Vagina (tissue), 2 donors: ENCODE data around the gene LINC01488. TPM values are rescaled to one million over a fixed set of nuclear protein-coding genes. Genes with fewer than 3 reads are reported as not detected.

Experiments
- DNase-seq, 2 donors: peaks; one replicate each; pipeline ENCODE4 v3.0.0-alpha.2; 2017; ENCODE audit errors: extremely low spot score in 2 of 2
- H3K27ac ChIP-seq: fragments of 200-600 bp; sonication (generic); one replicate; pipeline ENCODE4 v1.5.1; 2019
- H3K27me3 ChIP-seq: fragments of 200-600 bp; sonication (generic); one replicate; pipeline ENCODE4 v1.5.1; 2019
- H3K36me3 ChIP-seq, 2 donors: fragments of 200-600 bp; sonication (generic); one replicate each; pipeline ENCODE4 v1.5.1; 2017 to 2019
- H3K4me1 ChIP-seq: fragments of 200-600 bp; sonication (generic); one replicate; pipeline ENCODE4 v1.5.1; 2019
- H3K4me3 ChIP-seq, 2 donors: fragments of 200-600 bp; sonication (generic); 1 replicate in 1 of 2; 2 replicates in 1 of 2; pipeline ENCODE4 v1.5.1; 2016 to 2019
- H3K9me3 ChIP-seq: fragments of 200-600 bp; sonication (generic); one replicate; pipeline ENCODE4 v1.5.1; 2019
- POLR2A ChIP-seq, 2 donors: fragments of 450-650 bp; IDR thresholded peaks; one replicate each; pipeline ENCODE4 v1.6.1; 2017; ENCODE audit warnings: antibody characterized with exemption in 2 of 2, mild to moderate bottlenecking in 2 of 2, moderate library complexity in 2 of 2
- POLR2AphosphoS5 ChIP-seq, 2 donors: sonication (generic); formaldehyde crosslinking; IDR thresholded peaks; one replicate each; pipeline ENCODE4 v1.9.0; 2017; ENCODE audit warnings: antibody characterized with exemption in 2 of 2, mild to moderate bottlenecking in 2 of 2, low read depth in 1 of 2; ENCODE audit not compliant: insufficient read depth in 1 of 2
- intact Hi-C: fragments of 100-400 bp; cut with DNase I; formaldehyde crosslinking; loops from one replicate; pipeline ENCODE4 v1.15.1; 2023
- total RNA-seq: library from RNA; depleted of rRNA; stranded (reverse); fragments of >200 nt; gene quantifications from one replicate; pipeline ENCODE4 v1.2.3, GENCODE V29; 2016
- TF ChIP-seq, protein P1 (sequence below), 3 experiments: fragments of 450-650 bp in 2 of 3; fragments of 200-600 bp in 1 of 3; sonication (generic) in 1 of 3; IDR thresholded peaks; one replicate each; pipeline ENCODE4 v1.5.1; 2017 to 2019; ENCODE audit warnings: antibody characterized with exemption in 3 of 3, mild to moderate bottlenecking in 2 of 3, moderate library complexity in 2 of 3

Gene LINC01488
- total RNA-seq, 1 donor from 2014 or later: not detected

DNA sequence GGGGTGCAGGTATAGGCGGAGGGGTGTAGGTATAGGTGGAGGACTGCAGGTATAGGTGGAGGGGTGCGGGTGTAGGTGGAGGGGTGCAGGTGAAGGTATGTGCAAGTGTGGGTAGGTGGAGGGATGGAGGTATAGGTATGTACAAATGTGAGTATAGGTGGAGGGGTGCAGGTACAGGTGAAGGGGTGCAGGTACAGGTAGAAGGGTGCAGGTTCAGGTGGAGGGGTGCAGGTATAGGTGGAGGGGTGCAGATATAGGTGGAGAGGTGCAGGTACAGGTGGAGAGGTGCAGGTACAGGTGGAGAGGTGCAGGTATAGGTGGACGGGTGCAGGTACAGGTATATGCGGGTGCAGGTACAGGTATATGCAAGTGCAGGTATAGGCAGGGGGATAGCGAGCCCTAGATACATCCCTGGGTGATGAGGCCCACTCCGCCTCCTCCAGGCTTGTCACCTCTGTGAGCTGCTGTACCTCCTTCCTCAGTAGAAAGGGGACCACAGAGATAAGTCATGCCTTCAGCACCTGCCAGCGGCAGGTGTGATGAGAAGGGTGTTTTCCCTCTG is 17.2 kb downstream of the LINC01488 start:
- Histone ChIP-seq H3K4me1 (peaks cover 25% of the 10 kb centered on the region), H3K4me3 (no peak overlapping the region), H3K27me3 (no peaks in the 10 kb centered on the region), H3K9me3 (no peaks in the 10 kb centered on the region), H3K27ac (no peak overlapping the region), H3K36me3 (no peaks in the 10 kb centered on the region)
- TF ChIP-seq POLR2A (IDR thresholded peaks at IDR 0.05) (no peak), POLR2AphosphoS5 (IDR thresholded peaks at IDR 0.05; ENCODE audit: insufficient read depth in 1 of 2, low read depth in 1 of 2) (no peak)
- TF ChIP-seq, protein P1, sequence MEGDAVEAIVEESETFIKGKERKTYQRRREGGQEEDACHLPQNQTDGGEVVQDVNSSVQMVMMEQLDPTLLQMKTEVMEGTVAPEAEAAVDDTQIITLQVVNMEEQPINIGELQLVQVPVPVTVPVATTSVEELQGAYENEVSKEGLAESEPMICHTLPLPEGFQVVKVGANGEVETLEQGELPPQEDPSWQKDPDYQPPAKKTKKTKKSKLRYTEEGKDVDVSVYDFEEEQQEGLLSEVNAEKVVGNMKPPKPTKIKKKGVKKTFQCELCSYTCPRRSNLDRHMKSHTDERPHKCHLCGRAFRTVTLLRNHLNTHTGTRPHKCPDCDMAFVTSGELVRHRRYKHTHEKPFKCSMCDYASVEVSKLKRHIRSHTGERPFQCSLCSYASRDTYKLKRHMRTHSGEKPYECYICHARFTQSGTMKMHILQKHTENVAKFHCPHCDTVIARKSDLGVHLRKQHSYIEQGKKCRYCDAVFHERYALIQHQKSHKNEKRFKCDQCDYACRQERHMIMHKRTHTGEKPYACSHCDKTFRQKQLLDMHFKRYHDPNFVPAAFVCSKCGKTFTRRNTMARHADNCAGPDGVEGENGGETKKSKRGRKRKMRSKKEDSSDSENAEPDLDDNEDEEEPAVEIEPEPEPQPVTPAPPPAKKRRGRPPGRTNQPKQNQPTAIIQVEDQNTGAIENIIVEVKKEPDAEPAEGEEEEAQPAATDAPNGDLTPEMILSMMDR (IDR thresholded peaks at IDR 0.05): no peak
- intact Hi-C loops: no loop called here
- no peak for DNase-seq

DNA sequence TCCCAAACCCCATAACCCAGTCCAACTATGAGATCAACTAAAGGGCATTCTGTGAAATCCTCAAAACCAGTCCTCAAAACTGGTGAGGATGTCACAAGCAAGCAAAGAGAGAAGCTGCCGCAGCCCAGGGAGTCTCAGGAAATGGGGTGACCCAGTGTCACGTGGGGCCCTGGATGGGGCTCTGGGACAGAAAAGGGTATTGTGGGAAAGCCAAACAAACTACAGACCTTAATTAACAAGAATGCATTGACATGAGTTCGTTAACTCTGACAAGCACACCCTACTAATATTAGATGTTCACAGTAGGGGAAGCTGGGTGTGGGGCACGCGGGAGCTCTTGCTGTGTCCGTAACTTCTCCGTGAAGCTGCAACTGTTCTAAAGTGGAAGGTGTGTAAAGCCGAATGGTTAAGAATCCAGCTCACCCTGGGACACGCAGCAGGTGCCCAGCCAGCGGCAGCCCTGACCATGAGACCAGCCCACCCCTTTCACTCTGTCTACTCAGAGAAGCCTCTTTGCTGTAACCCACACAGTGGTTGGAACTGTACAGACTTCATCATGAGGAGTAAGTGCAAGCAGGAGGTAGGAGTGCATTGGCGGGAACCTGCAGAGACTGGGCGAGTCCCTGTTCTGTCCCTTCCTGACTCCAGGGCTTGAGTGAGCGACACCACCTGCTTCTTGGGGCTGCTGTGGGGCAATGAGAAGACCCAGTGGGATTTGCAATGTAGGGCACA is 17.9 kb downstream of the LINC01488 start:
- H3K4me1 ChIP-seq: peaks cover 25% of the 10 kb centered on the region
- no peak overlapping the region for H3K4me3 ChIP-seq
- H3K9me3 ChIP-seq: no peaks in the 10 kb centered on the region
- H3K27ac ChIP-seq: no peak overlapping the region
- intact Hi-C loops: no loop called here
- no peaks in the 10 kb centered on the region for H3K36me3 ChIP-seq
- no peak for DNase-seq
- no peaks in the 10 kb centered on the region for H3K27me3 ChIP-seq
- TF ChIP-seq POLR2A (IDR thresholded peaks at IDR 0.05): no peak
- TF ChIP-seq, protein P1 (IDR thresholded peaks at IDR 0.05): no peak
- TF ChIP-seq POLR2AphosphoS5 (IDR thresholded peaks at IDR 0.05; ENCODE audit: insufficient read depth in 1 of 2, low read depth in 1 of 2): no peak

DNA sequence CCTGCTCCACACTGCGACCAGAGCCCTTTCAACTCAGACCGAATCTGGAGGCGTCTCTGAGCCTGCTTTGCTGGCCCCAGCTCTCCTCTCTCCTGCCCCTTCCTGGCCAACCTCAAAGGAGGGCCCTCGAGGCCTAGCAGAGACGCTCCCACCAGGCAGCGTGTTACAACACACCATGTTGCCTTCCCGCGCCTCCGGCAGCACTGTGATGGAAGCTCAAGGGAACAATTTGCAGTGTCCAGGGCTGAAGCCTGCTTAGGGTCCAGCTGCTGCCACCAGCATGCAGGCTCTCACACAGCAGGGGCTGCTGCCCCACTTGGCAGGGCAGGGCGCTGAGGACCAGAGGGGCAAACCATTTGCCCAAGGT is 18.4 kb downstream of the LINC01488 start:
- intact Hi-C loops: no loop called here
- no peaks in the 10 kb centered on the region for H3K27me3 ChIP-seq
- peaks cover 25% of the 10 kb centered on the region for H3K4me1 ChIP-seq
- TF ChIP-seq, protein P1 (IDR thresholded peaks at IDR 0.05): no peak
- no peak for TF ChIP-seq POLR2A (IDR thresholded peaks at IDR 0.05)
- no peak for TF ChIP-seq POLR2AphosphoS5 (IDR thresholded peaks at IDR 0.05; ENCODE audit: insufficient read depth in 1 of 2, low read depth in 1 of 2)
- H3K9me3 ChIP-seq: no peaks in the 10 kb centered on the region
- no peak overlapping the region for H3K27ac ChIP-seq
- DNase-seq: no peak
- H3K36me3 ChIP-seq: no peaks in the 10 kb centered on the region
- no peak overlapping the region for H3K4me3 ChIP-seq

- Histone ChIP-seq H3K27ac (no peak overlapping the region), H3K36me3 (no peaks in the 10 kb centered on the region), H3K9me3 (no peaks in the 10 kb centered on the region), H3K4me3 (no peak overlapping the region), H3K4me1 (peaks cover 24% of the 10 kb centered on the region), H3K27me3 (no peaks in the 10 kb centered on the region)
- TF ChIP-seq POLR2A (IDR thresholded peaks at IDR 0.05) (no peak), POLR2AphosphoS5 (IDR thresholded peaks at IDR 0.05; ENCODE audit: insufficient read depth in 1 of 2, low read depth in 1 of 2) (no peak)
- TF ChIP-seq, protein P1 (IDR thresholded peaks at IDR 0.05): no peak
- DNase-seq: no peak
- intact Hi-C loops: no loop called here
Measured at GRCh38 chr11:69500285-69501120, 19.0 kb downstream of the LINC01488 start.
